ENCODE results near the gene PLPP1. TPM values are rescaled to one million over a fixed set of nuclear protein-coding genes. Genes with fewer than 3 reads are reported as not detected.
"Not testable (repeated sequence)": the region's sequence is repeated elsewhere in the genome, so short reads cannot be mapped to it uniquely, and the experiment has no call there.

Gene PLPP1
- polyA plus RNA-seq, 2 of the 4 experiments (the other 2 are of a cell fraction): 37.7 to 71.6 TPM

DNA sequence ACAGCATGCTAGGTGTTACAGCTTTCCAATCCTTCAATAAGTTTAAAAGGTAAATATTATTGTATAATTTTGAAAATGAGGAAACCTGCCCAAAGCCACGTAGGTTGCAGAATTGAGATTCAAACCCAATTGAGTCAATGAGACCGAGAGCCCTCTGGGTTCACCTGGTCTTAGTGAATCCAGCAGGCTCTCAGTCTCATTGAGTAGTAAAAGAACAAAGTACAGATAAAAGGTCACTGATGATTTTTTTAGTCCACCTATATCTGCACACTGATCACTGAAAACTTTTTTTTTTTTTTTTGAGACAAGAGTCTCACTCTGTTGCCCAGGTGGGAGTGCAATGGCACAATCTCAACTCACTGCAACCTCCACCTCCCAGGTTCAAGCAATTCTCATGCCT, 27.2 kb downstream of the PLPP1 start:
- POLR2A ChIA-PET: no interaction called here
- no peak for DNase-seq (ENCODE audit: low read depth in 1 of 2, low spot score in 1 of 2)
- CTCF ChIA-PET: interaction anchor here (0.6 kb wide), 2 partner anchors 19 to 34 kb away, joined by 3 to 4 read pairs; no protein-coding TSS in a partner anchor

DNA sequence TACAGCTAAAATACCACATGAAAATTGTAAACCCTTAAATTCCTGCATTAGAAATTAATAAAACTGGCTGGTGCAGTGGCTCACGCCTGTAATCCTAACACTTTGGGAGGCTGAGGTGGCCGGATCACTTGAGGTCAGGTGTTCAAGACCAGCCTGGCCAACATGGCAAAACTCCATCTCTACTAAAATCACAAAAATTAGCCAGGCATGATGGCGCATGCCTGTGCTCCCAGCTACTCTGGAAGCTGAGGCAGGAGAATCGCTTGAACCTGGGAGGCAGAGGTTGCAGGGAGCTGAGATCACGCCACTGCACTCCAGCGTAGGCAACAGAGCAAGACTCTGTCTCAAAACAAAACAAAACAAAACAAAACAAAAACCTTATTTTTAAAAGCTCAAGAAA, 29.1 kb downstream of the PLPP1 start:
- ATAC-seq; FAIRE-seq; H3K4me3 ChIP-seq; H3K9me3 ChIP-seq; H3K27ac ChIP-seq; DNase-seq (ENCODE audit: low read depth in 1 of 2, low spot score in 1 of 2); H3K4me2 ChIP-seq; H3K4me1 ChIP-seq: not testable (repeated sequence)
- CTCF ChIA-PET: interaction anchor here (0.7 to 1.0 kb wide), 2 partner anchors 158 to 186 kb away, joined by 3 to 5 read pairs; no protein-coding TSS in a partner anchor
- POLR2A ChIA-PET: interaction anchor here (0.6 kb wide), 1 partner anchor 1133 kb away, joined by 4 read pairs; no protein-coding TSS in a partner anchor
- 94% methylated on average over 6 of the region's 6 CpGs for WGBS (ENCODE audit: missing lambda C conversion rate)

More for the DNA sequence above, 27.2 kb downstream of the PLPP1 start:
- Histone ChIP-seq H3K9me3 (no peaks in the 10 kb centered on the region), H3K4me3 (no peak overlapping the region), H3K4me2 (no peak overlapping the region), H3K27ac (no peak overlapping the region), H3K4me1 (peaks cover 8% of the 10 kb centered on the region; the same call in 2 of the 3 replicates)
- no peak for FAIRE-seq
- ATAC-seq: no peak
- TF ChIP-seq TFCP2L1 (CRISPR knock-in tag; IDR thresholded peaks at IDR 0.05): no peak
- no peak for TF ChIP-seq RNF2 (IDR thresholded peaks at IDR 0.05; ENCODE audit: borderline replicate concordance, low read depth)
- TF ChIP-seq, protein P1, sequence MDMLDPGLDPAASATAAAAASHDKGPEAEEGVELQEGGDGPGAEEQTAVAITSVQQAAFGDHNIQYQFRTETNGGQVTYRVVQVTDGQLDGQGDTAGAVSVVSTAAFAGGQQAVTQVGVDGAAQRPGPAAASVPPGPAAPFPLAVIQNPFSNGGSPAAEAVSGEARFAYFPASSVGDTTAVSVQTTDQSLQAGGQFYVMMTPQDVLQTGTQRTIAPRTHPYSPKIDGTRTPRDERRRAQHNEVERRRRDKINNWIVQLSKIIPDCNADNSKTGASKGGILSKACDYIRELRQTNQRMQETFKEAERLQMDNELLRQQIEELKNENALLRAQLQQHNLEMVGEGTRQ (IDR thresholded peaks at IDR 0.05): no peak
- TF ChIP-seq, protein P2, sequence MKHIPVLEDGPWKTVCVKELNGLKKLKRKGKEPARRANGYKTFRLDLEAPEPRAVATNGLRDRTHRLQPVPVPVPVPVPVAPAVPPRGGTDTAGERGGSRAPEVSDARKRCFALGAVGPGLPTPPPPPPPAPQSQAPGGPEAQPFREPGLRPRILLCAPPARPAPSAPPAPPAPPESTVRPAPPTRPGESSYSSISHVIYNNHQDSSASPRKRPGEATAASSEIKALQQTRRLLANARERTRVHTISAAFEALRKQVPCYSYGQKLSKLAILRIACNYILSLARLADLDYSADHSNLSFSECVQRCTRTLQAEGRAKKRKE (CRISPR knock-in tag; IDR thresholded peaks at IDR 0.05; ENCODE audit: low read depth): no peak
- TF ChIP-seq EHMT2 (IDR thresholded peaks at IDR 0.05; ENCODE audit: low read depth): no peak
- TF ChIP-seq FOXS1 (CRISPR knock-in tag; IDR thresholded peaks at IDR 0.05): no peak
- no peak for TF ChIP-seq PHF8 (IDR thresholded peaks at IDR 0.05; ENCODE audit: borderline replicate concordance, low read depth)
- TF ChIP-seq CBX8 (IDR thresholded peaks at IDR 0.05): no peak
- no peak for TF ChIP-seq EHF (CRISPR knock-in tag; IDR thresholded peaks at IDR 0.05)
- TF ChIP-seq FOSB (CRISPR knock-in tag; IDR thresholded peaks at IDR 0.05): no peak
- TF ChIP-seq, protein P3, sequence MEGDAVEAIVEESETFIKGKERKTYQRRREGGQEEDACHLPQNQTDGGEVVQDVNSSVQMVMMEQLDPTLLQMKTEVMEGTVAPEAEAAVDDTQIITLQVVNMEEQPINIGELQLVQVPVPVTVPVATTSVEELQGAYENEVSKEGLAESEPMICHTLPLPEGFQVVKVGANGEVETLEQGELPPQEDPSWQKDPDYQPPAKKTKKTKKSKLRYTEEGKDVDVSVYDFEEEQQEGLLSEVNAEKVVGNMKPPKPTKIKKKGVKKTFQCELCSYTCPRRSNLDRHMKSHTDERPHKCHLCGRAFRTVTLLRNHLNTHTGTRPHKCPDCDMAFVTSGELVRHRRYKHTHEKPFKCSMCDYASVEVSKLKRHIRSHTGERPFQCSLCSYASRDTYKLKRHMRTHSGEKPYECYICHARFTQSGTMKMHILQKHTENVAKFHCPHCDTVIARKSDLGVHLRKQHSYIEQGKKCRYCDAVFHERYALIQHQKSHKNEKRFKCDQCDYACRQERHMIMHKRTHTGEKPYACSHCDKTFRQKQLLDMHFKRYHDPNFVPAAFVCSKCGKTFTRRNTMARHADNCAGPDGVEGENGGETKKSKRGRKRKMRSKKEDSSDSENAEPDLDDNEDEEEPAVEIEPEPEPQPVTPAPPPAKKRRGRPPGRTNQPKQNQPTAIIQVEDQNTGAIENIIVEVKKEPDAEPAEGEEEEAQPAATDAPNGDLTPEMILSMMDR (IDR thresholded peaks at IDR 0.05): no peak
- 91% methylated on average over 2 of the region's 2 CpGs for WGBS (ENCODE audit: missing lambda C conversion rate)

DNA sequence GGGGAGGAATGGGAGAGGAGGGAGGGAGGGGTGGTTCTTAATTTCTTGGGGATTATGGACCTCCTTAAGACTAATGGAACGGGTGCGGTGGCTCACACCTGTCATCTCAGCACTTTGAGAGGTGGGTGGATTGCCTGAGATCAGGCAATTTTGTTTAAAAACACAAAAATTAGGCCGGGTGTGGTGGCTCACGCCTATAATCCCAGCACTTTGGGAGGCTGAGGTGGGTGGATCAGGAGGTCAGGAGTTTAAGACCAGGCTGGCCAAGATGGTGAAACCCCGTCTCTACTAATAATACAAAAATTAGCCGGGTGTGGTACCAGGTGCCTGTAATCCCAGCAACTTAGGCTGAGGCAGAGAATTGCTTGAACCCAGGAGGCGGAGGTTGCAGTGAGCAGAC, 30.8 kb downstream of the PLPP1 start:
- DNase-seq (ENCODE audit: low read depth in 1 of 2, low spot score in 1 of 2); H3K4me1 ChIP-seq; H3K4me2 ChIP-seq; FAIRE-seq; ATAC-seq; H3K9me3 ChIP-seq; H3K27ac ChIP-seq; POLR2A ChIA-PET; CTCF ChIA-PET; H3K4me3 ChIP-seq: not testable (repeated sequence)
- WGBS (ENCODE audit: missing lambda C conversion rate): 97% methylated on average over 7 of the region's 7 CpGs

DNA sequence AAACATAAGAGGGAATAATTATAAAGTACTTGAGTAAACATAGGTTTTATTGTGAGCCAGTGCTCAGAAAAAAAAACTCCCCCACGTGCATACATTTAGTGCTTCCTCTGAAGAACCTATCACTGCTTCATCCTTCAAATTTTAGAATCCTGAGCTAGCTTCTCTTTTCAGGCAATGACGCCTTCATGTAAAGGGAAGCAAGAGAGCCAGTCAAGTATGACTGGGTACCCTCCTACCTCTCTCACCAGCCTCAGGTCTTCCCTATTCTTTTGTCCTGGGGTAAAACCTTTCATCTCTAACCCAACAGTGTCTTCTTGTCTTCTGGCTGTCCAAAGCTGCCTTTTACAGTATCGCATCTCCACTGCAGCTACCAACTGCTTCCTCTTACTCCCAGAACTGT, 32.0 kb downstream of the PLPP1 start:
- Histone ChIP-seq H3K4me1 (no peaks in the 10 kb centered on the region; the same call in 2 of the 3 replicates), H3K4me3 (no peak overlapping the region), H3K9me3 (no peaks in the 10 kb centered on the region), H3K27ac (no peak overlapping the region), H3K4me2 (no peak overlapping the region)
- ChIA-PET POLR2A (no interaction called here), CTCF (interaction anchor here (1.1 kb wide), 1 partner anchor 31 kb away, joined by 3 read pairs; no protein-coding TSS in a partner anchor)
- FAIRE-seq (no peak), DNase-seq (ENCODE audit: low read depth in 1 of 2, low spot score in 1 of 2) (no peak), ATAC-seq (no peak)
- 93% methylated on average over 3 of the region's 3 CpGs for WGBS (ENCODE audit: missing lambda C conversion rate)
- TF ChIP-seq NR3C1 (IDR thresholded peaks at IDR 0.05) (no peak), TFCP2L1 (CRISPR knock-in tag; IDR thresholded peaks at IDR 0.05) (no peak), NPAS2 (CRISPR knock-in tag; IDR thresholded peaks at IDR 0.05; ENCODE audit: borderline replicate concordance) (no peak), RARB (CRISPR knock-in tag; IDR thresholded peaks at IDR 0.05) (no peak), FOXS1 (CRISPR knock-in tag; IDR thresholded peaks at IDR 0.05) (no peak), HOXB13 (CRISPR knock-in tag; IDR thresholded peaks at IDR 0.05; ENCODE audit: low read depth) (no peak), TP53 (CRISPR knock-in tag; IDR thresholded peaks at IDR 0.05) (no peak), RAD21 (conservative IDR thresholded peaks at IDR 0.05 in 1 of 2, IDR thresholded peaks at IDR 0.05 in 1 of 2) (no peak)
- TF ChIP-seq, protein P4, sequence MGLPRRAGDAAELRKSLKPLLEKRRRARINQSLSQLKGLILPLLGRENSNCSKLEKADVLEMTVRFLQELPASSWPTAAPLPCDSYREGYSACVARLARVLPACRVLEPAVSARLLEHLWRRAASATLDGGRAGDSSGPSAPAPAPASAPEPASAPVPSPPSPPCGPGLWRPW (IDR thresholded peaks at IDR 0.05): no peak

Data from A549 (cell line).